ENCODE data around the gene TRIM52. TPM values are rescaled to one million over a fixed set of nuclear protein-coding genes. Genes with fewer than 3 reads are reported as not detected.

Gene TRIM52
- total RNA-seq, 3 donors from 2014 or later, result 11.6 to 18.8 (median 15.8) TPM

GRCh38 chr5:181265092-181265671 lies 4.2 kb upstream of the TRIM52 start:
- intact Hi-C loops (cut with DNase I, micrococcal nuclease), result no loop called here
- H3K9me3 ChIP-seq, result no peaks in the 10 kb centered on the region
- H3K4me1 ChIP-seq (ENCODE audit: low read depth), result peaks cover 5% of the 10 kb centered on the region
- no peak for TF ChIP-seq CTCF (IDR thresholded peaks at IDR 0.05)
- no peaks in the 10 kb centered on the region for H3K36me3 ChIP-seq (ENCODE audit: low read depth)
- no peak overlapping the region for H3K4me3 ChIP-seq
- ATAC-seq (no peak), DNase-seq (no peak)

- intact Hi-C loops (cut with DNase I, micrococcal nuclease), result no loop called here
- H3K9me3 ChIP-seq, result no peaks in the 10 kb centered on the region
- DNase-seq (no peak), ATAC-seq (no peak)
- no peaks in the 10 kb centered on the region for H3K36me3 ChIP-seq (ENCODE audit: low read depth)
- TF ChIP-seq CTCF (IDR thresholded peaks at IDR 0.05), result no peak
- H3K4me1 ChIP-seq (ENCODE audit: low read depth), result peaks cover 20% of the 10 kb centered on the region
- H3K4me3 ChIP-seq, result no peak overlapping the region
Measured at GRCh38 chr5:181263633-181264032, 2.7 kb upstream of the TRIM52 start.

GRCh38 chr5:181261320-181262049 lies 542 bp upstream of the TRIM52 start:
- Histone ChIP-seq H3K36me3 (ENCODE audit: low read depth) (no peaks in the 10 kb centered on the region), H3K4me1 (ENCODE audit: low read depth) (peaks cover 34% of the 10 kb centered on the region), H3K9me3 (no peaks in the 10 kb centered on the region), H3K4me3 (peak overlapping the region; percentile 85)
- peak; percentile 86 to 87 (median 86) for DNase-seq
- intact Hi-C loops (cut with DNase I, micrococcal nuclease), result no loop called here
- ATAC-seq, result peak; percentile 76
- no peak for TF ChIP-seq CTCF (IDR thresholded peaks at IDR 0.05)

GRCh38 chr5:181259974-181260719 lies 796 bp downstream of the TRIM52 start:
- intact Hi-C loops (cut with DNase I, micrococcal nuclease), result no loop called here
- Histone ChIP-seq H3K4me3 (peak overlapping the region; percentile 85), H3K4me1 (ENCODE audit: low read depth) (peaks cover 36% of the 10 kb centered on the region), H3K9me3 (no peaks in the 10 kb centered on the region), H3K36me3 (ENCODE audit: low read depth) (no peaks in the 10 kb centered on the region)
- DNase-seq (peak in 1 of 3 donors; percentile 35), ATAC-seq (no peak)
- TF ChIP-seq CTCF (IDR thresholded peaks at IDR 0.05), result no peak

GRCh38 chr5:181259283-181259682 lies 1.7 kb downstream of the TRIM52 start:
- no peaks in the 10 kb centered on the region for H3K36me3 ChIP-seq (ENCODE audit: low read depth)
- peaks cover 38% of the 10 kb centered on the region for H3K4me1 ChIP-seq (ENCODE audit: low read depth)
- H3K4me3 ChIP-seq, result no peak overlapping the region
- no peak for DNase-seq
- no peaks in the 10 kb centered on the region for H3K9me3 ChIP-seq
- TF ChIP-seq CTCF (IDR thresholded peaks at IDR 0.05), result no peak
- intact Hi-C loops (cut with DNase I, micrococcal nuclease), result no loop called here
- no peak for ATAC-seq
